ENCODE data around the gene ASAP2. TPM values are rescaled to one million over a fixed set of nuclear protein-coding genes. Genes with fewer than 3 reads are reported as not detected.

The ASAP2 gene
- total RNA-seq, 1 donor from 2014 or later, result 45.6 TPM

GRCh38 chr2:9275399-9275798 is 68.8 kb downstream of the ASAP2 start:
- no peak for DNase-seq (ENCODE audit: extremely low spot score, unreplicated experiment)
- peaks cover 11% of the 10 kb centered on the region for H3K9me3 Mint-ChIP-seq

GRCh38 chr2:9276074-9276473 is 69.5 kb downstream of the ASAP2 start:
- no peak overlapping the region for H3K4me3 Mint-ChIP-seq
- H3K36me3 Mint-ChIP-seq, result peaks cover 22% of the 10 kb centered on the region
- DNase-seq (ENCODE audit: extremely low spot score, unreplicated experiment), result no peak
- TF ChIP-seq CTCF (conservative IDR thresholded peaks at IDR 0.05), result no peak
- H3K27ac Mint-ChIP-seq, result no peak overlapping the region
- peaks cover 11% of the 10 kb centered on the region for H3K9me3 Mint-ChIP-seq
- no peaks in the 10 kb centered on the region for H3K27me3 Mint-ChIP-seq
- H3K4me1 Mint-ChIP-seq (ENCODE audit: unreplicated experiment), result peaks cover 39% of the 10 kb centered on the region

More at GRCh38 chr2:9275399-9275798, 68.8 kb downstream of the ASAP2 start:
- H3K27ac Mint-ChIP-seq, result no peak overlapping the region
- no peaks in the 10 kb centered on the region for H3K27me3 Mint-ChIP-seq
- peaks cover 37% of the 10 kb centered on the region for H3K4me1 Mint-ChIP-seq (ENCODE audit: unreplicated experiment)
- no peak for TF ChIP-seq CTCF (conservative IDR thresholded peaks at IDR 0.05)
- H3K36me3 Mint-ChIP-seq, result peaks cover 21% of the 10 kb centered on the region
- no peak overlapping the region for H3K4me3 Mint-ChIP-seq

GRCh38 chr2:9276901-9277451 is 70.4 kb downstream of the ASAP2 start:
- H3K36me3 Mint-ChIP-seq, result peaks cover 18% of the 10 kb centered on the region
- H3K27me3 Mint-ChIP-seq, result no peaks in the 10 kb centered on the region
- H3K4me1 Mint-ChIP-seq (ENCODE audit: unreplicated experiment), result peaks cover 46% of the 10 kb centered on the region
- no peak for DNase-seq (ENCODE audit: extremely low spot score, unreplicated experiment)
- H3K4me3 Mint-ChIP-seq, result no peak overlapping the region
- TF ChIP-seq CTCF (conservative IDR thresholded peaks at IDR 0.05), result no peak
- H3K27ac Mint-ChIP-seq, result no peak overlapping the region
- peaks cover 11% of the 10 kb centered on the region for H3K9me3 Mint-ChIP-seq

DNA sequence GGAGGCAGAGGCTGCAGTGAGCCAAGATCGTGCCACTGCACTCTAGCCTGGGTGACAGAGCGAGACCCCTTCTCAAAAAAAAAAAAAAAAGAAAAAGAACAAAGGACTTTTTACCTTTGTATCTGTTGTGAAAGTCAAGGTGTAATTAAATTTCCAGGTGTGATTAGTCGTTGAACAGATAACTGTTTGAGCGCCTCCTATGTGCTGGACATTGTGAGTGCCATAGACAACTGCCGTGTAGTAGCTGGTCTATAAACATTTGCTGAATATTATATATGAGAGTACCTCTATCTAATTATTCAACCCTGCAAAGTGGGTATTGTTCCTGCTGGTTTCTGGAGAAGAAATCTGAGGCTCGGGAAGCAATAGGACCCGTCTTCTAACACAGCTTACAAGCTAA is 71.8 kb downstream of the ASAP2 start:
- no peak for TF ChIP-seq CTCF (conservative IDR thresholded peaks at IDR 0.05)
- DNase-seq (ENCODE audit: extremely low spot score, unreplicated experiment), result no peak
- Mint-ChIP-seq H3K36me3 (peaks cover 11% of the 10 kb centered on the region), H3K4me1 (ENCODE audit: unreplicated experiment) (peaks cover 52% of the 10 kb centered on the region), H3K27ac (no peak overlapping the region), H3K4me3 (no peak overlapping the region), H3K27me3 (no peaks in the 10 kb centered on the region), H3K9me3 (no peaks in the 10 kb centered on the region)

DNA sequence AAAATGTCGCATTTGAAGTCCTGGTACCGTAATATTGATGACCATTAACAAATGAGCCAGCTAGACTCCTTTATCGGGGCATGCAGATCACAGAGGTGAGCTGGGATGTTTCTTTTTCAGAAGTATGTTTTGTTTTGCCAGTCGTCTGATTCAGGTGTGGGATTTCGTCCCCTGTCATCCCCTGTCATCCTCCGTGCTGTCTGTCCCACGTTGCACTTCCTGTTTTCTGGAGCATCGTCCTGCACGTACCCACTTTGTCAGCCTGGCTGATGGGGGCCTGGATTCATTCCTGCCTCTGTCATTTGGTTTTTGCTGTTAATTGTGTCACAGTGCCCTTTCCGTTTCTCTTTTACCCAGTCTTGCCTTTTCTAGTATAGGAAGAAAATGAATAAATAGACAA is 72.8 kb downstream of the ASAP2 start:
- no peak for TF ChIP-seq CTCF (conservative IDR thresholded peaks at IDR 0.05)
- Mint-ChIP-seq H3K9me3 (no peaks in the 10 kb centered on the region), H3K27me3 (no peaks in the 10 kb centered on the region), H3K36me3 (peaks cover 16% of the 10 kb centered on the region), H3K4me3 (no peak overlapping the region), H3K27ac (no peak overlapping the region), H3K4me1 (ENCODE audit: unreplicated experiment) (peaks cover 52% of the 10 kb centered on the region)
- no peak for DNase-seq (ENCODE audit: extremely low spot score, unreplicated experiment)

GRCh38 chr2:9280224-9280623 is 73.6 kb downstream of the ASAP2 start:
- Mint-ChIP-seq H3K9me3 (no peaks in the 10 kb centered on the region), H3K36me3 (peaks cover 16% of the 10 kb centered on the region), H3K4me1 (ENCODE audit: unreplicated experiment) (peaks cover 55% of the 10 kb centered on the region), H3K27me3 (no peaks in the 10 kb centered on the region), H3K27ac (no peak overlapping the region), H3K4me3 (no peak overlapping the region)
- no peak for DNase-seq (ENCODE audit: extremely low spot score, unreplicated experiment)
- no peak for TF ChIP-seq CTCF (conservative IDR thresholded peaks at IDR 0.05)

All from type B pancreatic cell (in vitro differentiated cells).